Smooth muscle cell (in vitro differentiated cells): ENCODE measurements around the gene QSOX2. TPM values are rescaled to one million over a fixed set of nuclear protein-coding genes. Genes with fewer than 3 reads are reported as not detected.

Experiments used
- DNase-seq: peaks from one replicate; lab custom pipeline; 2025; ENCODE audit not compliant: unreplicated experiment; lab: John Stamatoyannopoulos, UW
- H2AFZ ChIP-seq: fragments of 200-600 bp; sonication (generic); 2 replicates; pipeline ENCODE4 v1.6.0; 2016; ENCODE audit warnings: antibody characterized with exemption, low read depth, mild to moderate bottlenecking
- H3F3A ChIP-seq: fragments of 200-600 bp; sonication (generic); 2 replicates; pipeline ENCODE4 v1.6.0; 2017; ENCODE audit warnings: antibody characterized with exemption, low read depth
- H3K27ac ChIP-seq: fragments of 200-600 bp; sonication (generic); 2 replicates; pipeline ENCODE4 v1.5.1; 2016; ENCODE audit warnings: low read depth, mild to moderate bottlenecking
- H3K27me3 ChIP-seq: fragments of 200-600 bp; sonication (generic); 2 replicates; pipeline ENCODE4 v1.6.1; 2016; ENCODE audit warnings: low read depth, mild to moderate bottlenecking
- H3K36me3 ChIP-seq: fragments of 200-600 bp; sonication (generic); 2 replicates; pipeline ENCODE4 v1.5.1; 2016; ENCODE audit warnings: low read depth
- H3K4me1 ChIP-seq: fragments of 200-600 bp; sonication (generic); 2 replicates; pipeline ENCODE4 v1.5.1; 2016; ENCODE audit warnings: low read depth
- H3K4me2 ChIP-seq: fragments of 200-600 bp; sonication (generic); 2 replicates; pipeline ENCODE4 v1.6.0; 2016; ENCODE audit warnings: mild to moderate bottlenecking
- H3K4me3 ChIP-seq: fragments of 200-600 bp; sonication (generic); 2 replicates; pipeline ENCODE4 v1.5.1; 2016; ENCODE audit warnings: mild to moderate bottlenecking
- H3K79me2 ChIP-seq: fragments of 200-600 bp; sonication (generic); 2 replicates; pipeline ENCODE4 v1.6.0; 2016; ENCODE audit warnings: low read depth, mild to moderate bottlenecking
- H3K9ac ChIP-seq: fragments of 200-600 bp; sonication (generic); 2 replicates; pipeline ENCODE4 v1.6.0; 2016; ENCODE audit warnings: low read depth
- H3K9me3 ChIP-seq: fragments of 200-600 bp; sonication (generic); replicated peaks from 2 replicates; pipeline ENCODE4 v1.5.1; 2016; ENCODE audit warnings: low read depth
- H4K20me1 ChIP-seq: fragments of 200-600 bp; sonication (generic); 2 replicates; pipeline ENCODE4 v1.6.0; 2016; ENCODE audit warnings: low read depth
- CTCF ChIP-seq: fragments of 200-600 bp; sonication (generic); IDR thresholded peaks from 2 replicates; pipeline ENCODE4 v1.5.1; 2017; ENCODE audit warnings: borderline replicate concordance, mild to moderate bottlenecking, antibody characterized with exemption; ENCODE audit not compliant: insufficient read depth, poor library complexity, severe bottlenecking
- WGBS: methylation state at CpG from one replicate; pipeline ENCODE4 v1.1.7; 2016; ENCODE audit warnings: low lambda C conversion rate; 5-methylcytosine and 5-hydroxymethylcytosine counted together
- polyA plus RNA-seq: library from polyadenylated mRNA; unstranded; fragments of >200 nt; fragmentation: Nextera tagmentation; extraction: Ambion mirVana; gene quantifications from 2 replicates; pipeline ENCODE4 v1.2.1, GENCODE V29; 2016
- total RNA-seq: library from RNA; depleted of rRNA; stranded (reverse); fragments of >200 nt; gene quantifications from 2 replicates; pipeline ENCODE4 v1.2.3, GENCODE V29; 2014

QSOX2 gene
- total and polyA plus RNA-seq, 2 experiments from 2014 or later = 1.9 to 8.7 TPM

GRCh38 chr9:136199391-136200288 is 46.0 kb downstream of the QSOX2 start:
- H3K9ac ChIP-seq = no peak overlapping the region
- H2AFZ ChIP-seq = no peak overlapping the region
- no peak for DNase-seq
- no peak overlapping the region for H3K4me3 ChIP-seq
- H3K27ac ChIP-seq = no peak overlapping the region
- no peaks in the 10 kb centered on the region for H3K9me3 ChIP-seq
- peaks cover 2% of the 10 kb centered on the region for H4K20me1 ChIP-seq
- H3K4me2 ChIP-seq = no peak overlapping the region
- 31% methylated on average over 71 of the region's 71 CpGs for WGBS
- H3F3A ChIP-seq = no peaks in the 10 kb centered on the region
- no peak for TF ChIP-seq CTCF
- H3K79me2 ChIP-seq = no peaks in the 10 kb centered on the region
- no peaks in the 10 kb centered on the region for H3K36me3 ChIP-seq
- no peaks in the 10 kb centered on the region for H3K4me1 ChIP-seq
- H3K27me3 ChIP-seq = peaks cover 99% of the 10 kb centered on the region

GRCh38 chr9:136198605-136199083 is 47.0 kb downstream of the QSOX2 start:
- no peak overlapping the region for H3K27ac ChIP-seq
- no peaks in the 10 kb centered on the region for H3K79me2 ChIP-seq
- TF ChIP-seq CTCF = no peak
- H3K36me3 ChIP-seq = no peaks in the 10 kb centered on the region
- H3K4me3 ChIP-seq = no peak overlapping the region
- H3K4me1 ChIP-seq = no peaks in the 10 kb centered on the region
- H3K9ac ChIP-seq = no peak overlapping the region
- no peaks in the 10 kb centered on the region for H3K9me3 ChIP-seq
- peaks cover 99% of the 10 kb centered on the region for H3K27me3 ChIP-seq
- H4K20me1 ChIP-seq = no peaks in the 10 kb centered on the region
- no peak for DNase-seq
- 1% methylated on average over 40 of the region's 62 CpGs for WGBS
- H3K4me2 ChIP-seq = no peak overlapping the region
- H3F3A ChIP-seq = no peaks in the 10 kb centered on the region
- H2AFZ ChIP-seq = no peak overlapping the region

GRCh38 chr9:136197930-136198604 is 47.5 kb downstream of the QSOX2 start:
- H4K20me1 ChIP-seq = no peaks in the 10 kb centered on the region
- no peaks in the 10 kb centered on the region for H3K79me2 ChIP-seq
- DNase-seq = no peak
- no peak overlapping the region for H3K27ac ChIP-seq
- H3K36me3 ChIP-seq = no peaks in the 10 kb centered on the region
- H3K9me3 ChIP-seq = no peaks in the 10 kb centered on the region
- H3K4me2 ChIP-seq = no peak overlapping the region
- peaks cover 99% of the 10 kb centered on the region for H3K27me3 ChIP-seq
- H3K4me3 ChIP-seq = no peak overlapping the region
- no peaks in the 10 kb centered on the region for H3K4me1 ChIP-seq
- no peaks in the 10 kb centered on the region for H3F3A ChIP-seq
- TF ChIP-seq CTCF = no peak
- H3K9ac ChIP-seq = no peak overlapping the region
- H2AFZ ChIP-seq = no peak overlapping the region
- 36% methylated on average over 18 of the region's 18 CpGs for WGBS
